ENCODE data around the gene TMEM132D.

DNA sequence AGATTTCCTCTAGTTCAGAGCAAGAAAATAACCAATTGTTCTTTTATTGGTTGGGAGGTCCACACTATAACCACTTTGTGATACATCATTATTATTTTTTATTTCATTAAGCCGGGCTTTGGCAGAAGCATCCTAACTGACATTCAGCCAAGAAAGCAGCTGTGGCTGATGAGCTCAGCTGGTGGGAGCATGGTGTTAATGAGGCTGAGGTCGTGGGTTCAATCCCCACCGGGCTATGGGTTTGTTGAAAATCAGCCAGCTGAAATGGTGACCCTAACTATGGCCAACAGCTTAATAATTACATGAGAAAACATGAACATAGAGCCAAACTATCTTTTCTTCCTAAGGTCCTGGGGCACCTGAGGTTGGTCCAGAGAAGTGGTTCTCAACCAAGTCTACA is 672.3 kb downstream of the TMEM132D start:
- TF ChIP-seq, protein P1, sequence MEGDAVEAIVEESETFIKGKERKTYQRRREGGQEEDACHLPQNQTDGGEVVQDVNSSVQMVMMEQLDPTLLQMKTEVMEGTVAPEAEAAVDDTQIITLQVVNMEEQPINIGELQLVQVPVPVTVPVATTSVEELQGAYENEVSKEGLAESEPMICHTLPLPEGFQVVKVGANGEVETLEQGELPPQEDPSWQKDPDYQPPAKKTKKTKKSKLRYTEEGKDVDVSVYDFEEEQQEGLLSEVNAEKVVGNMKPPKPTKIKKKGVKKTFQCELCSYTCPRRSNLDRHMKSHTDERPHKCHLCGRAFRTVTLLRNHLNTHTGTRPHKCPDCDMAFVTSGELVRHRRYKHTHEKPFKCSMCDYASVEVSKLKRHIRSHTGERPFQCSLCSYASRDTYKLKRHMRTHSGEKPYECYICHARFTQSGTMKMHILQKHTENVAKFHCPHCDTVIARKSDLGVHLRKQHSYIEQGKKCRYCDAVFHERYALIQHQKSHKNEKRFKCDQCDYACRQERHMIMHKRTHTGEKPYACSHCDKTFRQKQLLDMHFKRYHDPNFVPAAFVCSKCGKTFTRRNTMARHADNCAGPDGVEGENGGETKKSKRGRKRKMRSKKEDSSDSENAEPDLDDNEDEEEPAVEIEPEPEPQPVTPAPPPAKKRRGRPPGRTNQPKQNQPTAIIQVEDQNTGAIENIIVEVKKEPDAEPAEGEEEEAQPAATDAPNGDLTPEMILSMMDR (IDR thresholded peaks at IDR 0.05; ENCODE audit: low read length): no peak
- no peak for TF ChIP-seq EZH2 (IDR thresholded peaks at IDR 0.05; ENCODE audit: borderline replicate concordance, low read length)
